MM.1S (cell line): ENCODE data around the gene HEATR1.

ENCODE experiments used
- DNase-seq: peaks from one replicate; pipeline ENCODE4 v3.0.0-alpha.2; 2015
- H2AFZ ChIP-seq: fragments of 300-600 bp; sonication (generic); 2 replicates; pipeline ENCODE4 v1.6.0; 2016; ENCODE audit warnings: antibody characterized with exemption, low read length
- H3F3A ChIP-seq: fragments of 300-600 bp; sonication (generic); 2 replicates; pipeline ENCODE4 v1.6.1; 2016; ENCODE audit warnings: mild to moderate bottlenecking, antibody characterized with exemption, low read length, moderate library complexity, mixed read lengths; ENCODE audit not compliant: insufficient read depth
- H3K27ac ChIP-seq: fragments of 300-600 bp; sonication (generic); 2 replicates; pipeline ENCODE4 v1.5.1; 2016; ENCODE audit warnings: mild to moderate bottlenecking, low read length
- H3K27me3 ChIP-seq: fragments of 300-600 bp; sonication (generic); replicated peaks from 2 replicates; pipeline ENCODE4 v1.6.0; 2016; ENCODE audit warnings: low read length; ENCODE audit not compliant: insufficient read depth
- H3K36me3 ChIP-seq: fragments of 300-600 bp; sonication (generic); replicated peaks from 2 replicates; pipeline ENCODE4 v1.6.1; 2016; ENCODE audit warnings: mild to moderate bottlenecking, low read length, mixed read lengths; ENCODE audit not compliant: insufficient read depth
- H3K4me1 ChIP-seq: fragments of 300-600 bp; sonication (generic); 2 replicates; pipeline ENCODE4 v1.6.1; 2016; ENCODE audit warnings: low read length, mixed read lengths
- H3K4me2 ChIP-seq: fragments of 300-600 bp; sonication (generic); 2 replicates; pipeline ENCODE4 v1.6.0; 2016; ENCODE audit warnings: low read depth, low read length
- H3K4me3 ChIP-seq: fragments of 300-600 bp; sonication (generic); 2 replicates; pipeline ENCODE4 v1.5.1; 2016; ENCODE audit warnings: low read length, mixed read lengths
- H3K79me2 ChIP-seq: fragments of 300-600 bp; sonication (generic); 2 replicates; pipeline ENCODE4 v1.6.1; 2016; ENCODE audit warnings: mixed run types, low read length, mixed read lengths
- H3K9ac ChIP-seq: fragments of 300-600 bp; sonication (generic); 2 replicates; pipeline ENCODE4 v1.6.1; 2016; ENCODE audit warnings: low read length, mixed read lengths
- H3K9me2 ChIP-seq: fragments of 300-600 bp; sonication (generic); replicated peaks from 2 replicates; pipeline ENCODE4 v1.6.1; 2016; ENCODE audit warnings: mild to moderate bottlenecking, low read length, mixed read lengths; ENCODE audit not compliant: insufficient read depth
- H3K9me3 ChIP-seq: fragments of 300-600 bp; sonication (generic); replicated peaks from 2 replicates; pipeline ENCODE4 v1.6.1; 2016; ENCODE audit warnings: mild to moderate bottlenecking, low read length, mixed read lengths; ENCODE audit not compliant: insufficient read depth
- H4K20me1 ChIP-seq: fragments of 300-600 bp; sonication (generic); 2 replicates; pipeline ENCODE4 v1.6.1; 2016; ENCODE audit warnings: mild to moderate bottlenecking, low read length, moderate library complexity, mixed read lengths; ENCODE audit not compliant: insufficient read depth
- CTCF ChIP-seq: fragments of 300-600 bp; sonication (generic); IDR thresholded peaks from 2 replicates; pipeline ENCODE4 v1.5.1; 2016; ENCODE audit warnings: antibody characterized with exemption, low read length, mixed read lengths
- EZH2 ChIP-seq: fragments of 300-600 bp; sonication (generic); optimal IDR thresholded peaks from 2 replicates; pipeline ENCODE3; 2017; ENCODE audit warnings: low read depth, mild to moderate bottlenecking, antibody characterized with exemption, low read length, mixed read lengths
- EZH2phosphoT487 ChIP-seq: fragments of 300-600 bp; sonication (generic); IDR thresholded peaks from 2 replicates; pipeline ENCODE4 v1.6.1; 2018; ENCODE audit warnings: antibody characterized with exemption, low read length

HEATR1 gene

GRCh38 chr1:236543065-236543669 is 61.1 kb downstream of the HEATR1 start:
- no peaks in the 10 kb centered on the region for H3K27me3 ChIP-seq
- H3K4me2 ChIP-seq, result no peak overlapping the region
- TF ChIP-seq EZH2phosphoT487 (no peak), CTCF (0 out of 2 replicates have a peak, but pooled peaks have one; percentile 3), EZH2 (no peak)
- H4K20me1 ChIP-seq, result no peaks in the 10 kb centered on the region
- H3F3A ChIP-seq, result no peaks in the 10 kb centered on the region
- no peak for DNase-seq
- no peaks in the 10 kb centered on the region for H3K9me2 ChIP-seq
- H3K27ac ChIP-seq, result no peak overlapping the region
- no peaks in the 10 kb centered on the region for H3K79me2 ChIP-seq
- no peak overlapping the region for H3K4me3 ChIP-seq
- peaks cover 9% of the 10 kb centered on the region for H3K36me3 ChIP-seq
- no peaks in the 10 kb centered on the region for H3K4me1 ChIP-seq
- H3K9me3 ChIP-seq, result no peaks in the 10 kb centered on the region
- H3K9ac ChIP-seq, result no peak overlapping the region
- H2AFZ ChIP-seq, result no peak overlapping the region

- H2AFZ ChIP-seq, result no peak overlapping the region
- H3K9ac ChIP-seq, result no peak overlapping the region
- no peaks in the 10 kb centered on the region for H3K9me3 ChIP-seq
- H3K4me1 ChIP-seq, result no peaks in the 10 kb centered on the region
- DNase-seq, result no peak
- H3K4me2 ChIP-seq, result no peak overlapping the region
- no peaks in the 10 kb centered on the region for H3K9me2 ChIP-seq
- no peak for TF ChIP-seq CTCF
- no peak for TF ChIP-seq EZH2
- no peak for TF ChIP-seq EZH2phosphoT487
- H3K79me2 ChIP-seq, result no peaks in the 10 kb centered on the region
- H3K4me3 ChIP-seq, result no peak overlapping the region
- no peaks in the 10 kb centered on the region for H3F3A ChIP-seq
- H3K36me3 ChIP-seq, result peaks cover 9% of the 10 kb centered on the region
- H3K27ac ChIP-seq, result no peak overlapping the region
- H3K27me3 ChIP-seq, result no peaks in the 10 kb centered on the region
- H4K20me1 ChIP-seq, result no peaks in the 10 kb centered on the region
These were observed 62.6 kb downstream of the HEATR1 start for GRCh38 chr1:236541710-236542109.

- Histone ChIP-seq H4K20me1 (no peaks in the 10 kb centered on the region), H2AFZ (no peak overlapping the region), H3K9me2 (no peaks in the 10 kb centered on the region), H3K9ac (no peak overlapping the region), H3K79me2 (no peaks in the 10 kb centered on the region), H3F3A (no peaks in the 10 kb centered on the region), H3K9me3 (no peaks in the 10 kb centered on the region), H3K27me3 (no peaks in the 10 kb centered on the region), H3K4me2 (no peak overlapping the region), H3K4me3 (no peak overlapping the region), H3K4me1 (no peaks in the 10 kb centered on the region), H3K27ac (no peak overlapping the region), H3K36me3 (peaks cover 9% of the 10 kb centered on the region)
- TF ChIP-seq EZH2phosphoT487, result no peak
- TF ChIP-seq CTCF, result no peak
- TF ChIP-seq EZH2, result no peak
- DNase-seq, result no peak
These were observed 63.4 kb downstream of the HEATR1 start for GRCh38 chr1:236540813-236541465.
